SK-MEL-5 (cell line): ENCODE measurements around the gene EGF. TPM values are rescaled to one million over a fixed set of nuclear protein-coding genes. Genes with fewer than 3 reads are reported as not detected.

ENCODE experiments used
- DNase-seq: peaks from one replicate; pipeline ENCODE4 v3.0.0-alpha.2; 2016; ENCODE audit warnings: low read depth, low spot score
- in situ Hi-C: cut with HindIII; loops from 2 replicates; pipeline ENCODE4 v1.10.0; 2016; ENCODE audit warnings: low sequenced_read_pairs, high pct_unique_total_duplicates, low pct_unique_long_range_greater_than_20kb
- total RNA-seq: library from RNA; depleted of rRNA; stranded (reverse); fragments of >200 nt; shearing (Covaris generic); gene quantifications from 2 replicates; pipeline ENCODE4 v1.2.3, GENCODE V29; 2014

EGF gene
- total RNA-seq, 1 experiment from 2014 or later: 1.4 TPM

DNA sequence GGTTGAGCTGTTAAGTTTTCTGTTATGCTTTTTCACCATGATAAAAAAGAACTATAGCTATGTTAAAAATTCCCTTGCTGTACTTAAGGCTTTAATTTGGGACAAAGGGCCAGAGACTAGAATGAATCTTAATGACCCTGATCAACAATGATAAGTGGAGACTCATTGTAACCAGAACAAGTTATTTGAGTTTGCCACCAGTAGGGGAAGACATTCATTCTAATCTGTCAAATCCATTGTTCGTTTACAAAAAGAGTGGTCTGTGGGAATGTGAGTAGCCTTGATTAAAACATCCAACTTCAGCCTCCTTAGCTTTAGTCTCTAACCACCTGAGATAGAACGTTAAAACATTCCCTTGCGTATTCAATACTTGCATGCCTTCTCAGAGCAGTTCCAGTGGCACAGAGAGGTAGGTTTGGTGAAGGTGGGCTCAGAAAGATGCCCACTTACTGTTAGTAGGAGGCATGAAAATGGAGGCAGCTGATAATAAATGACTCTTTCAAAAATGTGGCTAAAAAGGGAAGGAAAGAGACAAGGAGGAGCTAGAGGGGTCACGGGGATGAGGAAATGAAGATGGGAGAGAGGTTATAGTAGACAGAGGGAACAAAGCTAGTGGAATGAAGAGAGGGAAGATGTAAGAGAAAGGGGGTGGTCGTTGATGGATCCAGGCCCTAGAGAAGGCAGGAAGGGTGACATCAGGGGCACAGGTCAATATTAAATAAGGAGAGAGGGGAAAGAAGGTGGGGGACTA lies 66.2 kb downstream of the EGF start:
- DNase-seq: peak; percentile 9
- in situ Hi-C loops: no loop called here

- in situ Hi-C loops: no loop called here
- DNase-seq: peak; percentile 17
Measured at GRCh38 chr4:109979920-109980717, 67.4 kb downstream of the EGF start.

GRCh38 chr4:109981936-109982335 lies 69.3 kb downstream of the EGF start:
- in situ Hi-C loops: no loop called here
- no peak for DNase-seq

GRCh38 chr4:109982521-109982920 lies 69.8 kb downstream of the EGF start:
- DNase-seq: no peak
- in situ Hi-C loops: no loop called here

DNA sequence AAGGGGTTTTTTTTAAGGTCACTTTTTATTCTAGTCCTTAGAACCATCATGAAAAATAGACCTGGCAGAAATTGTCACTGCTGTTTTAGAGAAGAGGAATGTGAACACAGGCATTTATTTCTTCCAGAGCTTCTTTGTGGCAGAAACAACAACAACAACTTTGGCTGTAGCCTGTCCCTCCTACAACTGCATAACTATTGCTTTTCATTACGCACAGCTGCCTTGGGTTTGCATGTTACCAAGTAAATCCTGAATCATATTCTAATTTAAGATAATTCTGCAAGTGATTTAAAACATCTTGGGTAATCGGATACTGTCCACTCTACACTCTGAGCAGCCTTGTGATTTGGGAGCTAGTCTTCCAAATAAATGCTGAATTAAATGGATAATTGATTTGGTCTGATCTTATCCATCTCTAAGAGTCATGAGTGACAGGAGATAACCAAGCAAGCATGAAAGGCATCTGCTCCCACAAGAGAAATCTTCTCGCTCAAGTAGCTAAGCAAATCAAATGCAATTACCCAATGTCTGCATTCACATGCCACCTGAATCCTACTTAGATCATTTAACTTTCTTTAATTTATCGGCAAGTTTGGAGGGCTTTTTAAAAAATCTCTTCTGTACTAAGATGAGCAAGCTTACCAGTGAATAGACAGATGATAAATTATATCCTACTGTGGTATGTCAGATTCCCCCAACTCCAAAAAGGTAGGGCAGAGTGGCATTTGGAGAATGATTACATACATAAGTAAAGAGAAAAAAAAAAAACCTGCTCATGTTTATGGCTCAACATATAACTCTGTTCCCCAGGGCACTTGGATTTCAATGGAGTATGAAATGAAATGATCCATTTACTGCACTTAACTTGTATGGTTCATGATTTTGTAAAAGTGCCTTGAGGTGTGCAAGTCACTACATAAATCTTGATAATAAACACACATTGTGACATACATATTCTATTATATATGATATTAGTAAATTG lies 73.6 kb downstream of the EGF start:
- in situ Hi-C loops: no loop called here
- DNase-seq: no peak

DNA sequence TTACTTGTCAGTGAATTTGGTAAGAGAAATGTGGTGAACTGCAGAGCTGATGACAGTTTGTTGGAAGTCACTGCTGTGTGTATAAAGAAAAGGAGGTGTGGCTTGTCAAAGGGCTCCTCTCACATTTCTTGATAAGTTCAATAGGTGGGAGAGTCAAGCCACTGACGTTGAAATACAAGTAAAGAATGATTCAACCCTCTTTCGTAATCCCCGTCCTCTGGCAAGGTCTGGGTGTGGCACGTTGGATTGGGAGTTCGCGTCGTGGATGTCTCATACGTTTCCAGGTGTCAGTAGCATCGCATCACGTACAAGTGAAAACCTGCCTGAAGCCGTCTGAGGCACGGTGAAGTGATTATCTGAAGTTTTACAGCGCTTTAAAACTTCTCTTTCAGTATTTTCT lies 76.4 kb downstream of the EGF start:
- in situ Hi-C loops: no loop called here

DNA sequence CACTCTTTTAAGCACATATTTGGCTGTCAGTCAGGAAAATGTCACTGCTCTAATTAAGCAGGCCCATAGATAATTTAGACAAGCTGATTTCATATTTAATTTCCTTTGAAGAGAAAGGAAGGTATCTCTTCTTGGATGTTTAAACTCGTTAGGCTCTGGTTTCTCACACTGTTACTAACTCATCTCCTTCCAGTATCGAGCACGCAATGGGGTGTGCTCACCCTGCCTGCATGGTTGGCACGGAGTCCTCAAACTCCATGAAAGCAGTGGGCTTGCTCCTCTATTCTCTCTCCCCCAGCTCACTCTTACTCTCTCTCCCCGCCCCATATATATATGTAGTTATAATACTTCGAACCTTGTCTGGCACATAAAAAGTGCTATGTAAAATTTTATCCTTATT lies 76.9 kb downstream of the EGF start:
- no peak for DNase-seq
- in situ Hi-C loops: no loop called here

More for the DNA sequence above, 76.4 kb downstream of the EGF start:
- DNase-seq: no peak

GRCh38 chr4:109990261-109991257 lies 77.9 kb downstream of the EGF start:
- in situ Hi-C loops: no loop called here
- DNase-seq: no peak

GRCh38 chr4:109993116-109993515 lies 80.4 kb downstream of the EGF start:
- DNase-seq: no peak
- in situ Hi-C loops: no loop called here

GRCh38 chr4:109994415-109994827 lies 81.7 kb downstream of the EGF start:
- no peak for DNase-seq
- in situ Hi-C loops: no loop called here

DNA sequence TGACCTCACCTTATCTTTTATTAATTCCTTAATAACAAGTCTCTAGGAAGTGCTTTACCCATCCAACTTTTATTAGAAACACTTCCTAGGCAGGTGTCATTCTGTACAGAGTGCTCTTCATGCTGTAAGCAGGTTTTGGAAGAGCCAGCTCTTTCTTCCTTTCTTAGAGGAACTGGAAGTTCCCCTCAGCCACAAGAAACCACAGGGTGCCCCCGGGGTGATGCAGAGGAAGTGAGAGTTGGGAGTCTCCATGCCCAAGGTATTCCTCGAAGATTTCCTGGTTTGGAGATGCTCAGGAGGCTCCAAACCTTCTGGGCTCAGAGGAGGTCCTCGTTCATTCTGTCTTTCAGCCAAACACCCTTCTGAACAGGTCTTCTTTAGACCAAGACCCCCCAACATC lies 83.8 kb downstream of the EGF start:
- DNase-seq: no peak

GRCh38 chr4:109998867-109999584 lies 86.3 kb downstream of the EGF start:
- in situ Hi-C loops: no loop called here
- DNase-seq: peak; percentile 73

More for the DNA sequence above, 83.8 kb downstream of the EGF start:
- in situ Hi-C loops: no loop called here

DNA sequence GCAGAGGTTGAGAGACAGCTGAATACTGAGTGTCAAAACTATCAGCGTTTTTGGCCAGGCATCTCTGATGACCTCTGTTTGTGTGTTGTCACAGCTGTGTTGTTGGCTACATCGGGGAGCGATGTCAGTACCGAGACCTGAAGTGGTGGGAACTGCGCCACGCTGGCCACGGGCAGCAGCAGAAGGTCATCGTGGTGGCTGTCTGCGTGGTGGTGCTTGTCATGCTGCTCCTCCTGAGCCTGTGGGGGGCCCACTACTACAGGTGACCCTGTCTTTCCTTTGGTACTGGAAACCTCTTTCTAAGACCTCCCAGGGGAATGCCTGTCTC lies 86.9 kb downstream of the EGF start:
- in situ Hi-C loops: no loop called here
- no peak for DNase-seq

GRCh38 chr4:110002326-110002725 lies 89.6 kb downstream of the EGF start:
- in situ Hi-C loops: no loop called here
- DNase-seq: no peak

GRCh38 chr4:110003401-110004187 lies 90.9 kb downstream of the EGF start:
- no peak for DNase-seq
- in situ Hi-C loops: no loop called here

GRCh38 chr4:110004556-110004955 lies 91.9 kb downstream of the EGF start:
- in situ Hi-C loops: no loop called here
- DNase-seq: no peak
